Left ventricle myocardium superior (tissue), 1 donor: ENCODE results near the gene DNAH10. TPM values are rescaled to one million over a fixed set of nuclear protein-coding genes. Genes with fewer than 3 reads are reported as not detected.
"Not testable (repeated sequence)": the region's sequence is repeated elsewhere in the genome, so short reads cannot be mapped to it uniquely, and the experiment has no call there.

Experiments
- ATAC-seq: fragments of 200-7000 bp; cut with Tn5 transposase; one replicate; pipeline ENCODE4 v1.9.1; 2020; ENCODE audit warnings: mild to moderate bottlenecking, moderate library complexity
- DNase-seq: peaks from one replicate; pipeline ENCODE4 v3.0.0-alpha.2; 2020
- intact Hi-C: fragments of 100-400 bp; cut with micrococcal nuclease; formaldehyde crosslinking; loops from one replicate; pipeline ENCODE4 v1.11.0; 2022
- total RNA-seq: library from RNA; stranded (reverse); fragmentation: NEBNext Ultra II Directional; extraction: Animal tissue kit (Norgen Biotek cat#: 25700); gene quantifications from one replicate; pipeline ENCODE4 v1.2.1, GENCODE V29; 2021
- donor health status: DM: no; HTN: yes; CAD: no; lungs with severe emphysema.

The DNAH10 gene
- total RNA-seq, 1 donor from 2014 or later = 0.25 TPM

DNA sequence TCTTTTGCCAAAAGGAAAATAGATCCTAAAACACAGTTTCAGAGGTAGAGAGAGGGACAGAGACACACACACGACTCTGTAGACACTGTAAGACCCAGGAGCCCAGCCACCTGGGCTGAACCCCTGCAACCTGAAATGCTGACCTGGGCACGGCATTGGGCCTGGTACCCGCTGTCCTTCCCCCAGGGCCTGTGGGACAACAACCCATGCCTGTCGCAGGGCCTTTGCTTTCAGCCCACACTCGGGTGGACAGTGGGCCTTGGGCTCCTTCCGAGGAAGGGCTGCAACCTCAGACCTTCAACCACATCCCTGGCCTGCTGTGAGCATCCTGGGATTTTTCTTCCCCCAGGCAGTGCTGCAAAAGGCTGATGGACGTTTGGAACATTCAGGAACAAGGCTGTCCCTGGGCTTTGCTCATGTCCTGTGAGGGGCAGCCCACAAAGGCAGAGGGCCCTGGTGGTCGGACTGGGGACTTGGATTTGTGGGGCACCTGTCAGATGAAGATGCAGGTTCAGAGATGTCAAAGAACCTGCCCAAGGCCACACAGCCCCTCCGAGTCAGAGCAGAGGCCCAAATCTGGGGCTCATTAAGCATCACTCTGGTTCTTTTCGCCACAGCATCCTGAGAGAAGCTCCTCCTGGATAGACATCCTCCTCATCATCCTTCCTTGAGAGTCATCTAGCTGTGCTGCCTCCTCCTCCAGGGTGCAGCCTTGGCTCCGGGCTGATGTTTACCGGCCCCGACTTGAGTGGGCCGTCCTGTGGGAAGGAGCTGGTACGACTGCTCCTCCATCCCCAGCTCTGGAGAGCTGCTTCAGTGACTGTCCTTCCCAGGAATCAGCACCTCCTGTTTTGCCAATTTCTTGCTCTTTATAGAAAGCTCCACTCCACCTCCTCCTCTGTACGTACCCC, 177.9 kb downstream of the DNAH10 start:
- intact Hi-C loops = no loop called here
- DNase-seq = no peak
- no peak for ATAC-seq

DNA sequence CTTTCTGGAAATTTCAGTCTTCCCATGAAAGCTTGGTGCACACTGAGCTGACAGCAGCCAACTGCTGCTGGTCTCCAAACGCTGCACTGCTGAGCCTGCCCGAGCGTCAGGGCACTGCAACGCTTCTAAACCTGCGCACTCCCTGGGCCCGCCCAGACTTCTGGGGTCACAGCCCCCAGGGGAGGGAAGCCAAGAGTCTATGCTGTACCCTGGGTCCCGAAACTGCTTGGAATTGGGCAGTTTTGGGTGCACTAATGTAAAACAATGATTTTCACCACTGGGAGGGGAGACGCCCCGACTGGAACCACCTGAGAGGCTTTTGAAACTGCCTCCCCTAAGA, 178.5 kb downstream of the DNAH10 start:
- ATAC-seq (no peak), DNase-seq (no peak)
- intact Hi-C loops = no loop called here

DNA sequence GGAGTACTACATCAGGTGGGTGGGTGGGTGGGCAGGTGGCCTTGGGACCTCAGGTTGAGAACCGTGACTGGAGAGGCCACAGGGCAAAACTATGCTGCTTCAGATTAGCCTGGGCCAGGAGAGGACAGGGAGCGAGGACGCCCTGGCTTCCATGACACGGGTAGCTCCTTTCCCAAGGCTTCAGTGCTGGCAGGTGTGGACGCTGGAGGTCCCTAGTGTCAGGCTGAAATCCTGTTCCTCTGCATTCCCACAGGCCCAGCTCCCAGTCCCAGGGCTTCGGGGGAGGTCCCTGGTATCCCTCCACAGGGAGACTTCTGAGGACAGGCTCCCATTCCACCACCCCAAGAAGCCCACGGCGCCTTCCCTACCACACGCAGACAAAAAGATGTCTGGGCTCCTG, 178.9 kb downstream of the DNAH10 start:
- no peak for ATAC-seq
- DNase-seq = no peak
- intact Hi-C loops = no loop called here

DNA sequence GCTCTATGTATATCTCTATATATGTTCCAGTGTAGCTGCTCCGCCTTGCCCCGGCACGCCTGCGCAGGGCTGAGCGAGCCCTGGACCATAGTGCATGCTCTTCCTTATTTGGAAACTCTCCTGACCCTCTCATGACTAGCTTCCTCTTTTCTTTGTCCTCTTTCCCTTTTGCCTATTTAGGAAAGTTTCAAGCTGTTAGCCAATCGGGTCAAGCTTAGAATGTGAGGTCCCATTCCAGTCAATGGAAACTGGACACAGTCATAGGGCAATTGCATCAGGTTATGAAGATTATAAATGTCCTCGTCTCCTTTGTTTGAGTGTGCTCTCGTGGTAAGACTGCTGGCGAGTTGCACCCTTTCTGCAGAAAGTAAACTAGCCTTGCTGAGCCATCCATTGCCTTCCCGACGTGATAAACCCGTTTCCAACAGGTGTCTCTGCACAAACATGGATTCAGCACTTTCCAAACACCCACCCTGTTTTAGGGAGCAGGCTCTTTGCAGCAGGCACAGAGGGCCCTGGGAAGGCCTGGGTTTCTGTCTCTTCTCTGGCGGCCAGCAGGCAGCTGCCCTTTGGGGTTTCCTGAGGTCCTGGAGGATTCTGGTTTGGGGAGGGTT, 179.6 kb downstream of the DNAH10 start:
- ATAC-seq = no peak

DNA sequence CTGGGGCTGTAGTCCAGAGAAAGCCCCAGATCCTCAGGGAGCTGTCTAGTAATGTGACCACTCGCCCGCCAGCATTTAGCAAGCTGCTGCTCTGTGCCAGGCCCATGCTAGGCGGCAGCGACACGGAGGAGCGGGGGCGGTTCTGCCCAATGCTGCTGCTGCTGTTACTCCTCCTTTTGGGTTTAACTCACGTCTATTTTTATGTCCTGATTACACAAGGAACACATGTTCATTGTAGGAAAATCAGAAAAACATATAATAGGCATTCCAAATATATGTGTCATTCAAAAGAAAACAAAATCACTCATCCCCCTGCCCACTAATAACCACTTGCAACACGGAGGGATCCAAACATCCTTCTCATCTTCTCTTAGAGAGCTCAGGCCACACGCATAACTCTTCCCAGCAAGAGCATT, 180.1 kb downstream of the DNAH10 start:
- DNase-seq = no peak
- intact Hi-C loops = no loop called here
- ATAC-seq = no peak

More for the DNA sequence above, 179.6 kb downstream of the DNAH10 start:
- intact Hi-C loops = no loop called here
- DNase-seq = no peak

DNA sequence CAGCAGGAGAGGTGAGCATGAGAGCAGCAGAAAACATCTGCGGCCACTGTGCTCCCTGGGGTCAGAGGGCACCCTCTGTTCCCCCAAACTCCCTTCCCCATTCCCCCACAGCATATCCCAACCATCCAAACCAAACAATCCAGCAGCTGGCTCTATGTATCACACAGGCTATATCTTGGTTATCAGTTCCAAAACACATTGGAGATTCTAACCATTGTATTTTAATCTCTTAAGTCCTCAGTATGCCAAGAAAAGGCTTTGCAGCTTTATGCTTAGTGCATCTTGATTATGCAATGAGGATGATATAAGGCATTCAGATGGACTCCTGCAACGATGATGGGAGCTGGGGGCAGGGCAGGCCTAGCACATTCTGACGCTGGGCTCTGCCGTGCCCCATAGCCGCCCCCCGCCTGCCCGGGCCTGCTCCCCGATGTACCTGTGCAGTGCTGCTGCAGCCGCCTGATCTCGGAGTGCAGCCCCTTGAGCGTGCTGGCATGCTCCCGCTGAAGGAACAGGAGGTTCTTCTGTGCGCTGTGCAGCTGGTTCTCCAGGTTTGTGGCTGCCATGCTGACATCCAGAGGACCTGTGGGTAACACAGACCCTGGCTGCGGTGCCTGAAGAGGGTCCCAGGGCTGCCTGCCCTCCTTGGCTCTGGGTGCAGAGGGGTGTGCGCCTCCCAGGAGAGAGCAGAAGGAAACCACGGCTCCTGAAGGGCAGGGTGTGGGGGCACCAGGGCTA, 181.0 kb downstream of the DNAH10 start:
- intact Hi-C loops = no loop called here
- no peak for DNase-seq
- no peak for ATAC-seq

DNA sequence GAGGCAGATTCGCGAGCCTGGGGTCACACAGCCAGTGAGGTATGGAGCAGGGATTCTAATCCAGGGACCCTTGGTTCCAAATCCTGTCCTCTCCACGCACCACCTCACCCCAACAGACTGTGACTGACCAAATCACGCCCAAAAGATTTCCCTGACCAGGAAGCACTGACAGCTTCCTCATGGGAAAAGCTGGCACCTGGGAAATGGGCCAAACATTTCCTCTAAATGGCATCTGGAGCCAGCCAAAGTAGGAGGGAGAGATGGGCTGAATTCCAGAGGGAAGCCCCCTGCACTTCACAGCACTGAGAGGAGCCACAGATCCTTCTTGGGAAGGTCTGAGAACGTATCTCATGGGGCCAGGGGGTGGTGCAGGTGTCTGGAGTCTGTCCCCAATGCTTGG, 181.7 kb downstream of the DNAH10 start:
- no peak for DNase-seq
- no peak for ATAC-seq
- intact Hi-C loops = no loop called here

DNA sequence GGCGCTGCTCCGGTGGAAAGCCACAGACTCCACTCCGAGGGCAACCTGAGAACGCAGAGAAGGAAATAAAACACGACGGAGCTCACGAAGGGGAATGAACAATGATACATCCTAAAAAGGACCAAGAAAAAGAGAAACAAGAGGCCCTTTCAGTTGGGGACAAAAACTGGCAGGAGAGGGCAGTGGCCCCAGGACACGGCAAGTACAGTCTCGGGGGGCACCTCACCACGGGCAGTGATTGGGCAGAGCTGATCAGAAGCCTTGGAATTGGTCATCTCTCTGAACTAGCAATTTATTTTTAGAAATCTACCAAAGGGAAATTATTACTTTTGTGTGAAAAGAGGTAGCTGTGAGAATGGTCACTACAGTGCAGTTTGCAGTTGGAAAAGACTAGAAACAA, 182.6 kb downstream of the DNAH10 start:
- ATAC-seq (no peak), DNase-seq (no peak)
- intact Hi-C loops = no loop called here

DNA sequence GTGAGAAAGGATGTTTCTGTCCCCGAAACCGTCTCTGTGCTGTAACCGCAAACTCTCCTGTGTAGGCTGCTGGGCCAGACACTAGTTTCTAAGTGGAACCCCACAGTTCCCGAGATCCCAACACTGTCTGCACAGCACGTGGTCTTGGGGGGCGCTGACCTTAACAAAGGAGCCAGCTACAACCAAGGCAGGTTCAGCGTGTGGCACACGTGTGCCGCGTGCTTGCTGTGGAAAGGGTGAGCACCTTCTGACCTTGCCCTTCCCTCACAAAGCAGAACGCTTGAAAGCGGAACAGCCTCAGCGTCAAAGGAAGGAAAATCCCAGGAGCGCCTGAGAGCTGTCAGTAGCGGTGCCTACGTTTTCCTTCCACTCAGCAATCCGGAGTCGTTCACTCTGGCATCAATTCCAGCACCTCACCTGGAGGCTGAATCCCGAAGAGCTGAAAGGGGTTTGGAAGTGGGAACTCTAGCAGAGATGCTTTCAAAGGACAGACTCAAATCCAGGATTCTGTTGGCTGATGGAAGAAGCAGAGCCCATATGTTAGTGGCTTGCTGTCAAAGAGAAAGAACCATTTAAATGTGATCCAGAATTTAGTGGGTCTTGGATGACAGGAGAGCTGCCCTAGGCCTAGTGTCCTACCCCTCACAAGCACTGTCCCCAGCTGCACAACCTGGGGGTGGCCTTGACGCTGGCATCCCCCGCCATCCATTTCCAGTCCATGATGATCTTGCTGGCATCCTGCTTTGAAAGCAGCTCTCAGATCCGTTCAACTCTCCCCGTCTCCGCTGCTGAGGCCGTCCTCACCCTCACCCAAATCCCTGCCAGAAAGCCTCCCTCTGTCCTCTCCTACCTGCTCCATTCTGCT, 183.4 kb downstream of the DNAH10 start:
- ATAC-seq (no peak), DNase-seq (no peak)
- intact Hi-C loops = no loop called here

DNA sequence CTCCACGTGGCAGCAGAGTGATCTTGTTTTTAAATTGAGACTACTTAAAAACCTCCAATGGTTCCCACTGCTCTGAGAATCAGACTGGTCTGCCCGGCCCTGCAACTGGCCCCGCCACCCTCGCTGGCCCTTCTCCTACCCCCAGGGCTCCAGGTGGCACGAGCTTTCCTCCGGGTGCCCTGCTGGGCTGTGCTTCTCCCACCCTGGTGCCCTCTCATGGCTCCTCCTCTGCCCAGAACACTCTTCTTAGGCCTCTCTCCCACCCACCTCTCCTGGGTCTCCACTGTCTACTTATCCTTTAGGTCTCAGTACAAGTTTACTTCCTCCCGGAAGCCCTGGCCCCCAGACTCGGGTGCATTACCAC, 184.0 kb downstream of the DNAH10 start:
- intact Hi-C loops = no loop called here
- ATAC-seq (peak; percentile 17), DNase-seq (no peak)

DNA sequence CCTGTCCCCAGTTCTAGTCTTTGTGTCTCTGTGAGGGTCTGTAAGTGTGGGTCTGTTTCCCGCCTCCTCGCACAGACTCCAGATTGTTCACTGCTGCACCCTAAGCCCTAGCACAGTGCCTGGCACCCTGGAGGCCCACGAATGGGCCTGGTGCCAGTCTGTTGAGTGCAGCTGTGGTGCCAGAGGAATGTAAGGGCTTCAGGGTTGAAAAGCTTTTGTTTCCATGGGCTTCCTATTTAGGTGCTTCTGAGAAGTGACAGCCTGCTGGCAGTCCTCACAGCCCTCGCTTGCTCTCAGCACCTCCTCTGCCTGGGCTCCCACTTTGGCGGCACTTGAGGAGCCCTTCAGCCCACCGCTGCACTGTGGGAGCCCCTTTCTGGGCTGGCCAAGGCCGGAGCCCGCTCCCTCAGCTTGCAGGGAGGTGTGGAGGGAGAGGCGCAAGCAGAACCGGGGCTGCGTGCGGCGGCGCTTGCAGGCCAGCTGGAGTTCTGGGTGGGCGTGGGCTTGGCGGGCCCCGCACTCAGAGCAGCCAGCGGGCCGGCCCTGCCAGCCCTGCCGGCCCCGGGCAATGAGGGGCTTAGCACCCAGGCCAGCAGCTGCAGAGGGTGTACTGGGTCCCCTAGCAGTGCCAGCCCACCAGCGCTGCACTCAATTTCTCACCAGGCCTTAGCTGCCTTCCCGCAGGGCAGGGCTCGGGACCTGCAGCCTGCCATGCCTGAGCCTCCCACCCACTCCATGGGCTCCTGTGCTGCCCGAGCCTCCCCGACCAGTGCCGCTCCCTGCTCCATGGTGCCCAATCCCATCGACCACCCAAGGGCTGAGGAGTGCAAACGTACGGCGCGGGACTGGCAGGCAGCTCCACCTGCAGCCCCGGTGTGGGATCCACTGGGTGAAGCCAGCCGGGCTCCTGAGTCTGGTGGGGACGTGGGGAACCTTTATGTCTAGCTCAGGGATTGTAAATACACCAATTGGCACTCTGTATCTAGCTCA, 184.7 kb downstream of the DNAH10 start:
- DNase-seq = peak; percentile 62
- intact Hi-C loops = not testable (repeated sequence)
- ATAC-seq = peak; percentile 85

DNA sequence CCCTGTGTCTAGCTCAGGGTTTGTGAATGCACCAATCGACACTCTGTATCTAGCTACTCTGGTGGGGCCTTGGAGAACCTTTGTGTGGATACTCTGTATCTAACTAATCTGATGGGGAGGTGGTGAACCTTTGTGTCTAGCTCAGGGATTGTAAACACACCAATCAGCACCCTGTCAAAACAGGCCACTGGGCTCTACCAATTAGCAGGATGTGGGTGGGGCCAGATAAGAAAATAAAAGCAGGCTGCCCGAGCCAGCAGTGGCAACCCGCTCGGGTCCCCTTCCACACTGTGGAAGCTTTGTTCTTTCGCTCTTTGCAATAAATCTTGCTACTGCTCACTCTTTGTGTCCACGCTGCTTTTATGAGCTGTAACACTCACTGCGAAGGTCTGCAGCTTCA, 185.4 kb downstream of the DNAH10 start:
- ATAC-seq, DNase-seq, intact Hi-C loops: not testable (repeated sequence)

DNA sequence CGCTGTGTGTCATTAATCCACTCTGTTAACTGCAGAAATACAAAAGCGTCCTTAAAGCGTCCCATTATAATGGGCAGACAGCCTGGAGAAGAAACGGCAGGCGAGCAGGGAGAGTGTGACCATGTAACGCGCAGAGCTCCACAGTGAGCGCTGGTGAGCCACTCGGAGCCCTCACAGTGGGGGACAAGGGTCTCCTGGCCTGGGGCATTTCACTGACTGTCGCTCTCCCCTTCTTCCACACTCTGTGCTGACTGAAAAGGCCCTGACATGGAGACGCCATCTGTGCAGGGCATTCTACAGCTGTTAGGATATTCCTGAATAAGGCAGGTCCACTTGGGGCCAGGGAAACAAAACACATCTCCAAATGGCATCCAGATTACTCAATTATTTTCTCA, 186.3 kb downstream of the DNAH10 start:
- no peak for ATAC-seq
- intact Hi-C loops = no loop called here
- DNase-seq = no peak

DNA sequence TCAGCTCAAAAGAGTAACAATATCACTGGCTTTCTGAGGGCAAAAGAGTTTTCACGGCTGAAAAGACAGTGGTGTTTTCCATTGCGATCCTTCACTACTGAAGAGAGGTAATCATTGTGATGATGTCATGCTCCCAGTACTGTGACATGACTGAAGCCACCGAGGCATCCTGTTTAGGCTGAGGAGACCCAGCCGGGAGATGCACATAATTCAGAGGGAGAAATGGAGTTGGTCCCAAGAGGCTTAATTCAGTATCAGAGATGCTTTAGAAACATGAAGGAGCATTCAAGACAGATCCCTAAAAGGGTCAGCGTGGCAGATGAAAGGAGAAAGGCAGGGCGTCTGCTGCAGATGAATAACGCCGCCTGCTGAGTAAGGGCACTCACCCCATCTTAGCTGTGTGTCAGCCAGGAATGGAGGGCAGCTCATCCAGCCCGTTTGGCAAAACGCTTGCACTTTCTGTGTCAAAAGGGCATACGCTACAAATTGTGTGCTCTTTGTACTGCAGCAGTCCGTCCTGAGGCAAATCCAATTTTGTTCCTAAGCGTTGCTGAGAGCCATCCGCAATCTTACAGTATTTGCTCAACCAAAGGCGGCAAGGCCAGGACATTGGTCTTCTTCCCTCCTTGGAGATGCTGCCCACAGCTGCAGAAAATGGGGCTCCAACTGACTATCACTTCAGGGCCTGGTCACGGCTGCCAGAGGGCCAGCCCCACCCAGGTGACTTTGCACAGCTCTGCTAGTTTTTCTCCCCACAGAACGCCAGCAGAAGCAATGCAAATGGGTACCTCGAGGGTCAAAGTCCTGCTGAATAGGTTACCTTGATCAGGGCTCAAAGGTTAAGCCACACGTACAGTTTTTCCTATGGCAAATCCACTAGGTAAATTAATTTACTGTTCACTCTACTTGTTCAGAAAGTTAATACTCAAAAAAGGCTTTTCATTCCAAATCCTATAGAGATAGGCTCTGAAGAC, 187.0 kb downstream of the DNAH10 start:
- no peak for DNase-seq
- intact Hi-C loops = no loop called here
- no peak for ATAC-seq

DNA sequence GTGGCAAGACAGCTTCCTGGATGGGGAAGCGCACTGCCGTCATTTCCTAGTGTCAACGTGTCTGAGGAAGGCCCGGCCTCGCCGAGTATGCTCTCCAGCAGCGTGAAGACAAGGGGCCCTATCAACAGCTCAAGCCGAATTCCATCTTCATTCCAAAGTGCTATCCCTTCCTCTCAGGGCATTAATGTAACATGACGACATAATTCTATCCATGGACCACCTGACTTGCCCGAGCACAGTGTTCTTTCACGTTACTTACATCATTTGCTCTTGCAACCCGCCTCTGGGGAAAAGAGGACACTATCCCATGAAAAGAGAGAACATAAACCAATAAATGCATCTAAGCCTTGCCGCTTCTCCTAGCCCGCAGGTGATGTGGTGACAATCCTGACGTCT, 187.7 kb downstream of the DNAH10 start:
- intact Hi-C loops = no loop called here
- ATAC-seq (no peak), DNase-seq (no peak)

DNA sequence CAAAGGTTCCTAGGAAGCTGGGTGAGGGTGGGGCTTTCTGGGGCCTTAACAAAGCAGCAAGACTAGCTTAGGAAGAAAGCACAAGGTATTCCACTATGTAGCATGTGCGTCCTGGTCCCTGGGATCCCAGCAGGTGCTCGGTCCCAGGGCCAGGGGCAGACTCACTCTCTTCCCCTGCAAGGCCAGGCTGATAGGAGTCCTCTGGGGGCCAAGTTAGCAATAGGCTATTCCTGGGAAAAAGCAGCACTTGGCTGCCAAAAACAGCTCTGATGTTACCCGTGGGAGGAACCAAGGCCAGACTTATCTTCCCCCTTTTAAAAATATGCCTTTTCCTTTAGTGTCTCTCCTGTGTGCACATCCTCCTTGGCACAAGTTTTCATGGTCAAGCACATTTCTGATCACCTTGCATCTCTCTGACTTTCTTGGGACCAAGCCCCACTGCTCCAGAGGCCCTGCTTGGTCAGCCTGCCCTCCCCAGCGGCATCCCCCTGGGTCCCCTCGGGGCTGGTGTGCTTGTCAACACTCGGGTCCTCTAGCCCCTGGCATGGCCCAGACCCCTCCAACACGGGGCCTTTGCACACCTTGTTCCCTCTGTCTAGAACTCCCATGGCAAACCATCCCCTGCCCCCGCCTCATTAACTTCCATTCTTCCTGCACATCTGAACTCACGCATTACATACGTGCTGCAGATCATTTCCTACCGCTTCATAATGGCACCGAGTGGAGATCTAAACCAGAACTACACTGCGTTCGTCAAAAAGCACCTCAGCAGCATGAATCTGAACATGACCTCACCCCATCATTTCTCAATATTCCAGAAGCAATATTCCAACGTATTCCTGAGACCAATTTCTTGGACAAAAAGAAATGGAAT, 188.6 kb downstream of the DNAH10 start:
- no peak for DNase-seq
- peak; percentile 19 for ATAC-seq
- intact Hi-C loops = no loop called here
